ENCODE measurements around the gene KCNA2. TPM values are rescaled to one million over a fixed set of nuclear protein-coding genes. Genes with fewer than 3 reads are reported as not detected.

KCNA2 gene
- polyA plus RNA-seq, 1 of the 3 experiments (the other 2 are of a cell fraction) = not detected

- no peak overlapping the region for H3K4me2 ChIP-seq
- H3F3A ChIP-seq (replicated peaks; ENCODE audit: insufficient read depth) = no peaks in the 10 kb centered on the region
- H3K27ac ChIP-seq (ENCODE audit: low read depth in 2 of 2, low read length in 1 of 2) = no peak overlapping the region
- ChIA-PET CTCF (interaction anchor here (0.9 to 12.0 kb wide), 14 partner anchors 13 to 164 kb away, joined by 3 to 280 read pairs (median 4); partner anchors contain the start of genes KCNA10 and KCNA2), POLR2A (no interaction called here)
- no peaks in the 10 kb centered on the region for H3K9me3 ChIP-seq
- peaks cover 11% of the 10 kb centered on the region for H3K27me3 ChIP-seq (ENCODE audit: insufficient read depth)
- no peaks in the 10 kb centered on the region for H3K79me2 ChIP-seq (ENCODE audit: insufficient read depth)
- H2AFZ ChIP-seq (ENCODE audit: low read depth) = no peak overlapping the region
- H3K4me1 ChIP-seq (ENCODE audit: control insufficient read depth in 1 of 2, insufficient read depth in 2 of 2, low read depth in 1 of 2, low read length in 1 of 2) = peaks cover 0 to 3% of the 10 kb centered on the region in 2 experiments; a peak in 1 of 4 replicates
- no peaks in the 10 kb centered on the region for H4K20me1 ChIP-seq (ENCODE audit: insufficient read depth)
- 50% methylated on average over 3 of the region's 3 CpGs for WGBS (ENCODE audit: low lambda C conversion rate)
- no peak for DNase-seq
- H3K9ac ChIP-seq = no peak overlapping the region
- no peaks in the 10 kb centered on the region for H3K9me2 ChIP-seq
- TF ChIP-seq RAD21 (IDR thresholded peaks at IDR 0.05; ENCODE audit: low read length) (no peak), EP300 (IDR thresholded peaks at IDR 0.05; ENCODE audit: borderline replicate concordance in 1 of 2, low read depth in 1 of 2, low read length in 1 of 2) (no peak), YY1 (IDR thresholded peaks at IDR 0.05; ENCODE audit: low read depth) (no peak), USF2 (IDR thresholded peaks at IDR 0.05; ENCODE audit: borderline replicate concordance, low read depth, low read length) (no peak), TEAD4 (IDR thresholded peaks at IDR 0.05; ENCODE audit: borderline replicate concordance, insufficient read depth) (no peak), NRF1 (IDR thresholded peaks at IDR 0.05; ENCODE audit: low read depth, low read length) (no peak), POLR2AphosphoS5 (IDR thresholded peaks at IDR 0.05; ENCODE audit: low read depth, low read length) (no peak)
- TF ChIP-seq, protein P1, sequence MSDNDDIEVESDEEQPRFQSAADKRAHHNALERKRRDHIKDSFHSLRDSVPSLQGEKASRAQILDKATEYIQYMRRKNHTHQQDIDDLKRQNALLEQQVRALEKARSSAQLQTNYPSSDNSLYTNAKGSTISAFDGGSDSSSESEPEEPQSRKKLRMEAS (IDR thresholded peaks at IDR 0.05; ENCODE audit: low read depth) = no peak
- TF ChIP-seq, protein P2, sequence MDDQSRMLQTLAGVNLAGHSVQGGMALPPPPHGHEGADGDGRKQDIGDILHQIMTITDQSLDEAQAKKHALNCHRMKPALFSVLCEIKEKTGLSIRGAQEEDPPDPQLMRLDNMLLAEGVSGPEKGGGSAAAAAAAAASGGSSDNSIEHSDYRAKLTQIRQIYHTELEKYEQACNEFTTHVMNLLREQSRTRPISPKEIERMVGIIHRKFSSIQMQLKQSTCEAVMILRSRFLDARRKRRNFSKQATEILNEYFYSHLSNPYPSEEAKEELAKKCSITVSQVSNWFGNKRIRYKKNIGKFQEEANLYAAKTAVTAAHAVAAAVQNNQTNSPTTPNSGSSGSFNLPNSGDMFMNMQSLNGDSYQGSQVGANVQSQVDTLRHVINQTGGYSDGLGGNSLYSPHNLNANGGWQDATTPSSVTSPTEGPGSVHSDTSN (IDR thresholded peaks at IDR 0.05) = no peak
- TF ChIP-seq, protein P3, sequence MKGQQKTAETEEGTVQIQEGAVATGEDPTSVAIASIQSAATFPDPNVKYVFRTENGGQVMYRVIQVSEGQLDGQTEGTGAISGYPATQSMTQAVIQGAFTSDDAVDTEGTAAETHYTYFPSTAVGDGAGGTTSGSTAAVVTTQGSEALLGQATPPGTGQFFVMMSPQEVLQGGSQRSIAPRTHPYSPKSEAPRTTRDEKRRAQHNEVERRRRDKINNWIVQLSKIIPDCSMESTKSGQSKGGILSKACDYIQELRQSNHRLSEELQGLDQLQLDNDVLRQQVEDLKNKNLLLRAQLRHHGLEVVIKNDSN (IDR thresholded peaks at IDR 0.05; ENCODE audit: borderline replicate concordance, low read depth) = no peak
- no peak overlapping the region for H3K4me3 ChIP-seq (ENCODE audit: low read depth in 2 of 2, low read length in 1 of 2)
- no peaks in the 10 kb centered on the region for H3K36me3 ChIP-seq (replicated peaks in 1 of 2; ENCODE audit: control insufficient read depth in 1 of 2, insufficient read depth in 2 of 2, low read length in 1 of 2)
These were observed 11.0 kb upstream of the KCNA2 start for GRCh38 chr1:110617116-110617515.

DNA sequence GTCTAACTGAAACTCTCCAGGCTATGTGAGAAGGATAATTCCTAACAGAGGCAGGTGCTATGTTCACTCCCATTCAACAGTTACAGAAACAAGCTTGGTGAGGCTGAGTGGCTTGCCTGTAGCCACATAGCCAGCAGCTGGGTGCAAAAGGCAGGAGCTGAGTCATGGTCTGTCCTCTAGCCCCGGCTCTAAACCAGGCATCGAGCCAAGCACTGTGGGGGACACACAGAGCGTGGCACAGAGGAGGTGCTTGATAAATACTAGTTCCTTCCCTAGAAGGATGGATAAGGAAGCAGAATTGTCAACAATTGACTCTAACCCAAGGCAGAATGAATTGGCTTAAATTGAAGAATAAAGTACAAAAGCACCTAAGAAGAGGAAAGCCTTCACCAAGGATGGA lies 10.4 kb upstream of the KCNA2 start:
- WGBS (ENCODE audit: low lambda C conversion rate) = 0% methylated on average over 3 of the region's 3 CpGs
- TF ChIP-seq MXI1 (IDR thresholded peaks at IDR 0.05; ENCODE audit: low read depth, low read length) (no peak), YY1 (IDR thresholded peaks at IDR 0.05; ENCODE audit: low read depth) (no peak), NRF1 (IDR thresholded peaks at IDR 0.05; ENCODE audit: low read depth, low read length) (no peak)
- Histone ChIP-seq H2AFZ (ENCODE audit: low read depth) (no peak overlapping the region), H3K27ac (ENCODE audit: low read depth in 2 of 2, low read length in 1 of 2) (no peak overlapping the region), H3K36me3 (replicated peaks in 1 of 2; ENCODE audit: control insufficient read depth in 1 of 2, insufficient read depth in 2 of 2, low read length in 1 of 2) (no peaks in the 10 kb centered on the region), H3K4me3 (ENCODE audit: low read depth in 2 of 2, low read length in 1 of 2) (no peak overlapping the region), H3K27me3 (ENCODE audit: insufficient read depth) (peaks cover 11% of the 10 kb centered on the region), H4K20me1 (ENCODE audit: insufficient read depth) (no peaks in the 10 kb centered on the region), H3K4me1 (ENCODE audit: control insufficient read depth in 1 of 2, insufficient read depth in 2 of 2, low read depth in 1 of 2, low read length in 1 of 2) (peaks cover 0 to 3% of the 10 kb centered on the region in 2 experiments; a peak in 1 of 4 replicates), H3K9me3 (no peaks in the 10 kb centered on the region), H3K9me2 (no peaks in the 10 kb centered on the region), H3K9ac (no peak overlapping the region), H3K79me2 (ENCODE audit: insufficient read depth) (no peaks in the 10 kb centered on the region), H3K4me2 (no peak overlapping the region), H3F3A (replicated peaks; ENCODE audit: insufficient read depth) (no peaks in the 10 kb centered on the region)
- POLR2A ChIA-PET = no interaction called here
- CTCF ChIA-PET = interaction anchor here (0.7 to 12.0 kb wide), 19 partner anchors 13 to 204 kb away, joined by 3 to 280 read pairs (median 4); partner anchors contain the start of genes KCNA10 and KCNA2
- no peak for DNase-seq

All from SK-N-SH (cell line).